HUDEP-2 (cell line): Measurements from ENCODE around the gene BCL11A.

Experiments used
- DNase-seq, 76 experiments: peaks; one replicate each; lab custom pipeline; 2025; ENCODE audit not compliant: unreplicated experiment in 76 of 76; lab: John Stamatoyannopoulos, UW

The BCL11A gene

DNA sequence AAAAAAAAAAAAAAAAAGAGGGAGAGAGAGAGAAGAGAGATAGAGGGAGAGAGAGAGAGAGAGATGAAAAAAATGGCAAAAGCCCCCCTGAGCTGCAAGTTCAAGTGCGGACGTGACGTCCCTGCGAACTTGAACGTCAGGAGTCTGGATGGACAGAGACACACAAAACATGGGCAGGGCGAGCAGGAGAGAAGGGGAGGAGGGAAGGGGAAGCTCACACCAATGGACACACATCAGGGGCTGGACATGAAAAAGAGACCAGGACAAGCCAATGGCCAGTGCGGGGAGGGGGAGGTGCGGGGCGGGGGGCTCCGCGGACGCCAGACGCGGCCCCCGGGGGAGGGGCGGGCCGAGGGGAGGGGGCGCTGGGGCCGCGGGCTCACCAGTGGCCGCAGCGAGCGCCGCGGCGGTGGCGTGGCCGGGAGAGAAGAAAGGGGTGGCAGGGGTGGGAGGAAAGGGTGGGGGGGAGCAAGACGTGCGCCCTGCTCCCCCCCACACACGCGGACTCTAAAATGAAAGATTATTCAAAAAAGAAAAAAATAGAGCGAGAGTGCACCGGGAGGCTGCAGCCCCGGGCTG lies at the start of gene BCL11A:
Gene BCL11A (minus strand): TSS at position 160 of the 579 bp plus-strand sequence. CDS start 384 bp downstream, outside the sequence.
- DNase-seq: peak in 71 of 76 experiments; percentile 8 to 78 (median 54)

DNA sequence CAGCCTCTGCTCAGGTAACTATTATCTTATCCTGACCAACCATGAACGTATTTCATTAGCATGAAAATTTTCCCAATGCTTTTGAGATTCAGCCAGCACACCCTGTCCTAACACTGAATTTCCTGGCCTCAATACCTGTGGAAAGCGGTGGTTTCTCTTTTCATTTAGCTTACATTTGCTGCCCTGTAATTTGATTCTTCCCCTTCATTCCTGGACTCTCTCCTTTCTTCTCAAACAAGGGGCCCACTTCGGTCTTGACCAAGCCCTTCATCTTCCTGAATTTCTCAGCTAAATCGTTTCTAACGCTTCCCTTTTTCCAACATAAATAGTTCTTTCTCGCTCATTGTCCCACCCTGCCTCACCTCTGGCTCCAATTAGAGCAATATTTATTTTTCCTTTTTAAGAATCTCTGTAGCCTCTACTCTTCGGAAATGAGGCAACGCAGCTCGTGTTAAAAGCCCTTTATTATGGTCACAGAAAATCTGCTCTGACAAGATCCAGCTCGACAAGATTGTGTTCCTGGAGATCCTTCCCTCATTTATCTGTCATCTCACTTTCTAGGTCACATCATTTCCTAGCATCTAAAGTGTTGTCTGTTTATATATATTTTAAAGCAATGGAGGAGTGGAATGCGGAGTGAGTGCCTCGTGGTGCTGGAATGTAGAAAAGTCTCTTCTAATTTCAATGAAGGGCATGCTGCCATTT lies 49.5 kb upstream of the BCL11A start:
- no peak for DNase-seq

DNA sequence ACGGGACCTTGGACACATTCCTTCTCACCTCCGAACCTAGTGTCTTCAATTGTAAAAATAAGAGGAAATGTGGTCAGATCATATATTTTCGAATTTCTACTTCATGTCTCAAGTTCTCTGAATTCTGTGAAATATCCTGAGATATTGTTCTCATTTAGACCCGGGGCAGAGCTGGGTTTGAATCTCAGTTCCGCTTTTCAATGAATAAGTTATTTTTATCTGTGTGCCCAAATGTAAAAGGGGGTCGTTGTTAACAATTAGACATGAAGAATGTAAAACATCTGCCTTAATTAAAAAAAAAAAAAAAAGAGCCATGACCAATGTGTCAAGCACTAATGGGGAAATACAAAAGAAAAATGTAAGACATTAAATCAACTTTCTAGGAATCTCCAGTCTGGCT lies 48.9 kb upstream of the BCL11A start:
- DNase-seq: no peak

DNA sequence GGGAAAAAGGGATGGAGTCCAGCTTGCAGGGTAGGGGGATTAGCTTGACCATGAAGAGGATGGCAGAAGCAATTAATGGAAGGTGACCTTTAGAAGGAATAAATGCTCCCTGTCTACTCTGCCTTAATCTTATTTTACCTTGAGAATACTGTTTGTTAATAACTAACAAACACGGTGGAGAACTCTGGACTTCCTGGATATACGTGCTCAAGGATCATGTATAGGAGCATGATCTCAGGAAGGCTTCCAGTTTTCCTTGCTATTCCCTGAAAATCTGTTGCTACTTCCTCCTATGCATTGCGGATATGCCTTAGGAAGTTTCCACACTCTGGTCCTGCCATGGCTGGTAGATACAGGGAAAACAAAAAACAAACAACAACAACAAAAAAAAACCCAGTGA lies 44.8 kb upstream of the BCL11A start:
- no peak for DNase-seq

DNA sequence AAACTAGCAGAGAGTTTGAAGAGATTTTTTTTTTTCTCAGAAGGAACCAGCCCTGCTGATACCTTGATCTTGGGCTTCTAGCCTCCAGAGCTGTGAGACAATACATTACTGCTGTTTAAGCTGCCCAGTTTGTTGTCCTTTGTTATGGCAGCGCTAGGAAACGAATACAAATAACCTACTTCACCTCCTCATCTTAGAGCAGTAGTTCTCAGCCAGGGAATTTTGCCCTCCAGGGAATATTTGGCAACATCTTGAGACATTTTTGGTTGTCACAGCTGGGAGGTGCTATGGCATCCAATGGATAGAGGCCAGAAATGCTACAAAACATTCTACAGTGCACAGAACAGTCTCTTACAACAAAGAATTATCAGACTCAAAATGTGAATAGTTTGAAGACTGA lies 43.9 kb upstream of the BCL11A start:
- DNase-seq: no peak

GRCh38 chr2:60596411-60596810 lies 43.0 kb upstream of the BCL11A start:
- DNase-seq: peak in 29 of 76 experiments; percentile 1 to 70 (median 14)

DNA sequence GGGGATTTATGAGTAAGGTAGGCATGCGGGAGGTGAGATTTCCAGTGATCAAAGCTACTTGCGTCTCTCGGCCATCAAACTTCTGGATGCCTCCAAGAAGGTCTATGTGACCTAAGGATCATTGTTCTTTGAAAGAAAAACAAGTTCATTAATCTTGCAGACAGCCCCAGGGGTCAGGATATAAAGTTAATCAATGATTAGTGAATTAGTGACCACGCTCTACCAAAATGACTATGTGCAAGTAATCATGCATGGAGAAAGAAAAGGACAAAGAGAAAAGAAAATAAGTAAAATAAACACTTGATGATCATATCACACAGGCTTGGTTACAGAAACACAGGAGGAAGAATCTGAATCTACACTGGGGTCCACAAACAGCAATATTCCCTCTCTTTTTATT lies 42.5 kb upstream of the BCL11A start:
- no peak for DNase-seq

DNA sequence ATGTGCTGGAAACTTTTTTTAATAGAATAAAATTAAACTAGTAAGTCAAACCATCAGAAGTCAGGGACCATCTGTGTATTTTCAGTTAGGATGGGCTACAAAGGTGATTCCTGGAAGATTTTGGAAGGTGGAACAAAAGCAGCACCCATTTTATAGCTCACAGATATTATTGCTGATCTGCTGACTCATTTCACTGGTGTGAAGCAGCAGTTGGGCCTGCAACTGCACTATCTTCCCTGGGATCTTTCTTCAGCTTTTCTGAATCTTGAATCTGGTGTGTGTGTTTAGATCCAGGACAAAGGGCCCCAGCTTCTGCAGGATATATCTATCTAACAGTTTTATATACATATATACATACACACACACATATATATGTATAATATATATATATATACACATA lies 35.6 kb upstream of the BCL11A start:
- peak in 2 of 76 experiments; percentile 1 to 3 for DNase-seq

DNA sequence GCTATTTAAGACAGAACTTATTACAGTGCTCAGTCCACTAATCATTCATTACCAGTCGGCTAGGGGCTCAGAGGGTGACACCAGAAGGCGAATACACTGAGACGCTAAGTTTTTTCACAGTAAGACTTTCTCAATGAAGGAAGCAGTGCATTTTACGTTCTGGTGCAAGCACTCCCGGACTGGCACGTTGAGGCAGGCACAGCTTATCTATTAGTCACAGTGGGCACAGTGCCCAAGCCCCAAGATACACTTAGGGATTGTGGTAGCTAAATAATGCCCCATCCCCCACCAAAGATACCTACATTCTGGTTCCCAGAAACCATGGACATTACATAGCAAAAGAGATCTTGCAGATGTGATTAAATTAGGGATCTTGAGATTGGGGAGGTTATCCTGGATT lies 32.6 kb upstream of the BCL11A start:
- peak in 5 of 76 experiments; percentile 1 to 26 (median 8) for DNase-seq

DNA sequence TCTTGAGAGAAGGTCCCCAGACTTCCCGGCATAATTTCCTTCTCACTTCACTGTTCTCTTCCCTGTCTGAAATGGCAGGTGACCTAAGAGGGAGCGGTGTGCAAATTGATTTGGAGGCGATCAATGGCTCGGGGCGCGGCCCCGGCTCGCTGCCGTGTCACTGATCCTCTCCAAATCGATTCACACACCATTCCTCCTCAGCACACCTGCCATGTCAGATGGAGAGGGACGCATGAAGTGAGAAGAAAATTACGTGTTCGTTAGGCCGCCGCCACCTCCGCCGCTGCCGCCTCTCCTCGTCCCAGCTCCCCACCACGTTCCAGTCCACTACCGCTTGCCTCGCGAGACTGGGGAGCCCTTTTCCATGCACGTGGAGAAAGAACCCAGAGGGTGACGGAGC lies 31.8 kb upstream of the BCL11A start:
- DNase-seq: no peak

DNA sequence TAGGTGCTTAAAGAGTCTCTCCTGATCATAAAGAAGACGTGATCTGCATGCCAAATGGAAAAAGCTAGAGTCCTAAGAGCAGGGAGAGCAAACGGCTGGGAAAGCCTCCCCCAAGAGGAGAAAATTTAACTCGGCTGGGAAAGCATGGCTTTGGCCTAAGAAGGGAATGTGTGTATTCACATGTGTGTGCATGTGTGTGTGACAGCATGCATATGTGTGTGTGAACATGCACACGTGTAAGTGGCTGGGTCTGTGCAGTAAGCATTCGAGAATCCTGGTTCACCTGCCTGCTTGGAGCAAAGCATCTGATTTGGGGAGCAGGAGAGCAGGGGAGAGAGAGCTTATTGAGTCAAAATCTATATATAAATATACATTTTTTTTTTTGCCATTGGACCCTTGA lies 30.1 kb upstream of the BCL11A start:
- DNase-seq: no peak

DNA sequence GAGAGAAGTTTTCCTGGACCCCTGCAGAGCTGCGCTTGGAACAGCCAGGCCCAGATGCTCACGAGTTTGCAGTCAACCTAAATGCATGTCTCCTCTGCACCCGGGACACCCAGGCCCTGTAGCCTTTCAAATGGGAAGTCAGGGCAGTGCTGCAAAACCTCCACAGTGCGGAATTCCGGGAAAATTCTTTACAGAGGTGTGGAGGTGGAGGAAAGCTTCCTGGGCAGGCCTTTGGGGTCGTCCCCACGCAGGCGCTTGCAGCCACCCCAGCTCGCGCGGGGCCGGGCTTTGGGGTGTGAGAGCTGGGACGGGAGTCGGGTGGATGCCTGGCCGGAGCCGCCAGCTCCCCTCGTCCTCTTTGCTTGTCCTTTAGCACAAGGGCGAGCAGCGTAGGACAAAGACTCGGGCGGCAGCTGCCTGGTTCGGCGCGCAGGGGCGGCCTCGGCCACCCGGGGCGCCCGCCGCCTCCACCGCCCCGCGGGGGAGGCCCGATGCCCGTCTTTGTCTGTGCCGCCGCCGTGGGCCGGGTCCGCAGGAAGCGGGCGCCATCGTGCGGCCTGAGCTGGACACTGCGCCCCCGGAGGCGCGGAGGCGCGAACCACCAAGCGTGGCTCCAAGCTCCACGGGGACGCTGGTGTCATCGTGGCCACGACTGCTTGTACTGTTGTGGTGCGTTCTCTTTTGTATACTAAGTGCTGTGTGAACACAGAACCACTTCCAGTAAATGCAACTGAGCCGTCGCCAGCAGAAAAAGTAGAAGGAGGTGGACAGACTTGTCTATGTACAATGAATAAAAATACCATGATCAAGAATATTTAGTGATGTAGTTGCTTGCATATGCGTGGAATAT lies 28.2 kb upstream of the BCL11A start:
- DNase-seq: peak in 53 of 76 experiments; percentile 9 to 73 (median 38)

- DNase-seq: no peak
These were observed 24.3 kb upstream of the BCL11A start for GRCh38 chr2:60577682-60578283.

GRCh38 chr2:60573251-60573650 lies 19.8 kb upstream of the BCL11A start:
- no peak for DNase-seq

DNA sequence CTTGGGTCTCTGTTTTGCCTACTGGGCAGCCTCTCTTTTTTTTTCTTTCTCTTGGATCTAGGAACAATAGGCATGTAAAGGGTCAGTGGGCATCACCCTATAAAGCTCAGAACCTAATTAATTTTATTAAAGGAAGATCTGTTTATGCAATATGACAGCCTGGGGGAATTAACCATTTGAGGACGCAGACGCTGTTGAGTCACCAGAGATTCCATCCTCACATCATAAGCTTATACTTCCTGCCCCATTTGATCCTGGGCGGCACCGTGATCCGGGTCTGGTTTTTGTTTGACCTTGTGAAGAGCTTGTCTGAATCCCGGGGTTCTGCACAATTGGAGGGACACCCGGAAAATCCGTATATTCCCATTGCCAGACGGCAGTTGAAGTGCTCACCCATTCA lies 16.8 kb upstream of the BCL11A start:
- no peak for DNase-seq

DNA sequence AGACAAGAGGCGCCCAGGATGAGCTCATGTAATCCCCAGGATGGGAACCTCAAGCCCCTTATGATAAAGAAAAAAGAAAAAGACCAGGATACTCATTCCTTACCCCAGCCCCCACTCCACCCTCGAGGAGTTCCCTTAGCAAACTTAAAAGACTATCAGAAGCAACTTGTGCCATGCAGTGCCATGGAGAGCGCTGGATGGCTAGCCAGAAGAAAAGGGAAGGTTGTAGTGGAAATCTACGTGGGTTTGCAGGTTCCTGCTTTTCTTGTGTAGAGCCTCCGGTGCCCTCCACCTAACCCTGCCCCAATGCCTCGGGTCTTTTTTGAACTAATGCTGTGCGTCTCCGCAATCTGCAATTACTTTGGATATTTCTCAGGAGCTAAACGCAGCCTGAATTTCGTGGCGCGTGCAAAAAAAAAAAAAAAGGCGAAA lies 16.2 kb upstream of the BCL11A start:
- DNase-seq: no peak

DNA sequence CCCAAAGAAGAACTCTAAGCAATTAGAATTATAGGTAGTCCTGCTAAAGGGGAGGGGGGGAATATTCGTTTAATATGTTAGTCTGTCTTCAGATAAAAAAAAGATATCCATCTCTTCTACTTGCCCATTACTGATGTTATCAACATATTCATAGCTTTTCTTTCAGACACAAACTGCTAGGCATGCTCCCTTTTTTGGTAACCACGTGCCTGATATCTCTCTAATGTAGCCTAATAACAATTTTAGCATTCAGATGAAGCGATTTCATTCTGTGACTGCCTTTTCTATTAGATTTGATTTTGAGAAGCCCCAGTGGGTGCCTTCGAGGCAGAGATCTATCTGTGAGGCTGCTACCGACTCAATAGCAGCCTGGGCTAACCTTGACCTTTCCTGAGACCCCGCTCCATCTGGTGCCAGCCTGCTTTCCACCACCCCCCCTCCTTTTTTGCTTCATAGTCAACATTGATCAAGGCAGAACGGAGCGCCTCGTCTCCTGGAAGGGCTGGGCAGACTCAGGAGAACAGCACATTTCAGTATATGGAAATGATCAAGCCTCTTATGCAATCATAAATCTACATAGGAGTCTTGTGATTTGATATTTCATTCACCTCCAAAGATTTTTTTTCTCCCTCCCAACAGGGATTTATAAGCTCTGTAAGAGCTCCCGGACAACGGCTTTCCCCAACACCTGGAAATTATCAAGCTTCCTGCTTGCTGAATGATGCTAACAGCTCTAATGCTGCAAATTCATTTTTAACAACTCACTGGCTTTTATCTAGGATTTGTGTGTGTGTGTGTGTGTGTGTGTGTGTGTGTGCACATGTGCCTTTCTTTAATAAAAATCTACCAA lies 14.7 kb upstream of the BCL11A start:
- DNase-seq: no peak

GRCh38 chr2:60567096-60567495 lies 13.6 kb upstream of the BCL11A start:
- DNase-seq: no peak

DNA sequence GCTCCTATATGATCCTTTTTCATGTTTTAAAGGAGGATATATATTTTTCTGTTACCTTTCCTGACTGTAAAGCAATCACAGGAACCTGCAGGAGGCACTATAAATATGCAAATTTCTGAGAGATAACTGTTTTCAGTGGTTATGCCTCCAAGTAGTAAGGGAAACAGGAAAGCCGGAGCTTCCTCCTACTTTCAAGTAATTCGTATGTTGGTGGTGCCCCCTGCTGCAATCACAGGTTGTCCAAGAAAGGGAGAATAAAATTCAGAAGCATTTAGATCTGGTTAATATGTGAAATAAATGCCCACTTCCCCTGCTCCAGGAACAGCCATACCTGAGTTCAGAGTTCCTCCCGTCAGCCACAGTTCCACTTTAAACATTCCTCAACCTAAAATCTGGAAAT lies 12.0 kb upstream of the BCL11A start:
- peak in 24 of 76 experiments; percentile 3 to 43 (median 18) for DNase-seq
